ENCODE results near the gene KCNH5. TPM values are rescaled to one million over a fixed set of nuclear protein-coding genes. Genes with fewer than 3 reads are reported as not detected.

KCNH5 gene
- polyA plus RNA-seq, 3 donors: 0.07 to 0.22 TPM; not detected in 1

GRCh38 chr14:63014621-63015020, 30.6 kb downstream of the KCNH5 start:
- WGBS, 3 donors: 75 to 87% (median 84%) methylated on average over 4 of the region's 4 CpGs
- H3K27ac ChIP-seq (ENCODE audit: low read depth, low read length): no peak overlapping the region

GRCh38 chr14:63012171-63012570, 33.1 kb downstream of the KCNH5 start:
- WGBS, 3 donors: 83 to 92% (median 88%) methylated on average over 3 of the region's 3 CpGs
- H3K27ac ChIP-seq (ENCODE audit: low read depth, low read length): no peak overlapping the region

GRCh38 chr14:63011623-63012022, 33.6 kb downstream of the KCNH5 start:
- 49 to 75% (median 66%) methylated on average over 2 of the region's 2 CpGs for WGBS, 3 donors
- no peak overlapping the region for H3K27ac ChIP-seq (ENCODE audit: low read depth, low read length)

GRCh38 chr14:63009495-63009894, 35.8 kb downstream of the KCNH5 start:
- no peak overlapping the region for H3K27ac ChIP-seq (ENCODE audit: low read depth, low read length)
- 62 to 88% (median 80%) methylated on average over 2 of the region's 2 CpGs for WGBS, 3 donors

- 76 to 86% (median 80%) methylated on average over 2 of the region's 2 CpGs for WGBS, 3 donors
- H3K27ac ChIP-seq (ENCODE audit: low read depth, low read length): no peak overlapping the region
These were observed 38.7 kb downstream of the KCNH5 start for GRCh38 chr14:63006531-63006930.

- no peak overlapping the region for H3K27ac ChIP-seq (ENCODE audit: low read depth, low read length)
These were observed 51.2 kb downstream of the KCNH5 start for GRCh38 chr14:62994096-62994495.

GRCh38 chr14:62988967-62989366, 56.3 kb downstream of the KCNH5 start:
- H3K27ac ChIP-seq (ENCODE audit: low read depth, low read length): no peak overlapping the region
- WGBS, 3 donors: 40 to 73% (median 43%) methylated on average over 3 of the region's 3 CpGs

- H3K27ac ChIP-seq (ENCODE audit: low read depth, low read length): no peak overlapping the region
These were observed 61.4 kb downstream of the KCNH5 start for GRCh38 chr14:62983821-62984220.

- 80 to 86% (median 86%) methylated on average over 7 of the region's 7 CpGs for WGBS, 3 donors
- H3K27ac ChIP-seq (ENCODE audit: low read depth, low read length): no peak overlapping the region
These were observed 64.6 kb downstream of the KCNH5 start for GRCh38 chr14:62980693-62981092.

- no peak overlapping the region for H3K27ac ChIP-seq (ENCODE audit: low read depth, low read length)
- WGBS, 3 donors: 66 to 83% (median 78%) methylated on average over 1 of the region's 1 CpG
These were observed 87.7 kb downstream of the KCNH5 start for GRCh38 chr14:62957562-62957961.

- H3K27ac ChIP-seq (ENCODE audit: low read depth, low read length): no peak overlapping the region
- 57 to 75% (median 73%) methylated on average over 2 of the region's 2 CpGs for WGBS, 3 donors
These were observed 88.8 kb downstream of the KCNH5 start for GRCh38 chr14:62956413-62956812.

GRCh38 chr14:62954165-62954564, 91.1 kb downstream of the KCNH5 start:
- no peak overlapping the region for H3K27ac ChIP-seq (ENCODE audit: low read depth, low read length)
- WGBS, 3 donors: 69 to 82% (median 81%) methylated on average over 2 of the region's 2 CpGs

- WGBS, 3 donors: 60 to 80% (median 63%) methylated on average over 2 of the region's 2 CpGs
- no peak overlapping the region for H3K27ac ChIP-seq (ENCODE audit: low read depth, low read length)
These were observed 93.0 kb downstream of the KCNH5 start for GRCh38 chr14:62952226-62952625.

- no peak overlapping the region for H3K27ac ChIP-seq (ENCODE audit: low read depth, low read length)
- WGBS, 3 donors: 58 to 76% (median 70%) methylated on average over 2 of the region's 2 CpGs
These were observed 98.0 kb downstream of the KCNH5 start for GRCh38 chr14:62947301-62947700.

- 68 to 81% (median 76%) methylated on average over 1 of the region's 1 CpG for WGBS, 3 donors
These were observed 99.0 kb downstream of the KCNH5 start for GRCh38 chr14:62946221-62946620.

GRCh38 chr14:62943202-62943601, 102.1 kb downstream of the KCNH5 start:
- no peak overlapping the region for H3K27ac ChIP-seq (ENCODE audit: low read depth, low read length)
- WGBS, 3 donors: 48 to 62% (median 57%) methylated on average over 2 of the region's 2 CpGs

More at GRCh38 chr14:62946221-62946620, 99.0 kb downstream of the KCNH5 start:
- no peak overlapping the region for H3K27ac ChIP-seq (ENCODE audit: low read depth, low read length)

- 17 to 56% (median 34%) methylated on average over 2 of the region's 2 CpGs for WGBS, 3 donors
- H3K27ac ChIP-seq (ENCODE audit: low read depth, low read length): no peak overlapping the region
These were observed 105.3 kb downstream of the KCNH5 start for GRCh38 chr14:62939970-62940369.

GRCh38 chr14:62938778-62939177, 106.5 kb downstream of the KCNH5 start:
- H3K27ac ChIP-seq (ENCODE audit: low read depth, low read length): no peak overlapping the region
- WGBS, 3 donors: 60 to 73% (median 68%) methylated on average over 4 of the region's 4 CpGs

GRCh38 chr14:62934439-62934838, 110.8 kb downstream of the KCNH5 start:
- H3K27ac ChIP-seq (ENCODE audit: low read depth, low read length): no peak overlapping the region
- WGBS, 3 donors: 63 to 67% (median 65%) methylated on average over 3 of the region's 3 CpGs

- no peak overlapping the region for H3K27ac ChIP-seq (ENCODE audit: low read depth, low read length)
- 56 to 74% (median 70%) methylated on average over 1 of the region's 1 CpG for WGBS, 3 donors
These were observed 123.8 kb downstream of the KCNH5 start for GRCh38 chr14:62921466-62921865.

- WGBS, 3 donors: 13 to 46% (median 43%) methylated on average over 4 of the region's 4 CpGs
- no peak overlapping the region for H3K27ac ChIP-seq (ENCODE audit: low read depth, low read length)
These were observed 128.7 kb downstream of the KCNH5 start for GRCh38 chr14:62916551-62916950.

Data from adipose tissue (tissue), 3 donors.